Globus pallidus (tissue), 1 donor: ENCODE data around the gene ZNF609.

Experiments
- DNase-seq: peaks from one replicate; pipeline ENCODE4 v3.0.0-alpha.2; 2015; ENCODE audit warnings: low spot score

Gene ZNF609

DNA sequence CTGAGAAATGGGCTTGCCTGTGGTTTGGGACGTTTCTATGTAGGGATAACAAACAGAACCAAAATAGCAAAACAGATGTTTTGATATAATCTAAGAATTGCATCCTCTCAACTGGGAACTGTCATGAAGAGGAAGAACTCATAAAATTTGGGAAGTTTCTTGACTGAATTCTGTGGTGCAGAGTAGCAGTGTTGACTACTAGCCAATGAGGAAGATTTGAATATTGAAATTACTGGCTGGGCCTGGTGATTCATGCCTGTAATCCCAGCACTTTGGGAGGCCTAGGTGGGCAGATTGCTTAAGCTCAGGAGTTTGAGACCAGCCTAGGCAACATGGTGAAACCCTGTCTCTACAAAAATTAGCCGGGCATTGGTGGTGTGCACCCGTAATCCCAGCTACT is 42.2 kb downstream of the ZNF609 start:
- DNase-seq = no peak

DNA sequence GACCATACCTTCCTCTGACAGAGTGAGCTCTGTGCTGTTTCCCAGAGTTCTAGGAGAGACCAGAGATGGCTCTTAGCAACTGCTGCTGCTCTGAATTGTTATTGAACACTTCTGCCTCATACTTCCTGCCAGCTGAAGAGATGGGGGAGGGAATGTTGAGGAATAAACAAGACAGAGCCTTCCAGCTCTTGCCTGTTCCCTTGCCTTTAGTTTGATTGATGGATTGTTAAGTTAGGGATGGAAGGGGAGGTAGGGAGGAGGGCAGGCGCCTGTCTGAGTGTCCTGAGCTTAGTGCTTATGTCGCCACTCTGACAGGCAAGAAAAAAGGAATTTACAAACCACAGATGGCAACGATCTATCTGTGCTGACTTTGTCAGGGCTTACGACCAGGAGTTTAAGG is 42.8 kb downstream of the ZNF609 start:
- DNase-seq = peak; percentile 63

DNA sequence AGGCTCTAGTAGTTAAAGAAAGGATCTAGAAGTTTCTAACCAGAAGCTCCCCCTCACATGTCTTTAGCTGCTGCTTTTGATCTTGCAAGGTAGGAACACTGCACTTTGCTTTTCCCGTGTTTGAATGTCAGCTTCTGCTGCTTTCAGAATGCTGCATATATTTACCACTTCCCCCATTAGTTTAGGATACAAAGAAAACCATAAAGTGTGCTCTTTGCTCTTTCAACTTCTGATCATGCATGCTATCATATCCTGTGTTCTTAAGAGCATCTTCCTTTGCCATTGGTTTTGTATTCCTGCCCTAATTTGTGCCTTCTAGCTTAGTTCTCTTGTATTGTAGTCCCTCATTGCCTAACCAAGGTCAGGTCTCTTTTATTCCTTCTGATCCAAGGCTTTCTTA is 43.3 kb downstream of the ZNF609 start:
- no peak for DNase-seq

DNA sequence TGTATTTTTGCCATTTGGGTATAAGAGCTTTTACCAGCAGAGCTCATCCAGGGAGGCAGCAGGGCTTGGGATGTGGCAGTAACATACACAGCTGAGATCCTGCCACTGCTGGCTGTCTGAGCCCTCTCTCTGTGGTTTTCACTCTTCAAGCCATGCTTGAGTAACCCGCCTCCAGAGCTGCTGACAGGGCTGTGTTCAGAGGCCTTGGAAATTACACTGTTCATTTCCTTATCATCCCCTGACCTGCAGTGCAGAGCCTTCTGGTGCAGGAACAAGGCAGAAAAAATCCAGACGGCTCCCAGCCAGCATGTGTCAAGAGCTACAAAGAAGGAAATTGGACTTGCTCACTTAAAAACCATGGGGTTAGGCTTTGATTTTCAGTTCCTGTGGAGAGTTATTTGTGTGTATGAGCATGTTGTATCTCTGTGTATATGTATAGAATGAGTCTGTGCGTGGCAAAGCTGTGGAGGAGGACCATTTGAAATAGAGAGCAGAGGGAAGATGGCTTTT is 47.0 kb downstream of the ZNF609 start:
- DNase-seq = peak; percentile 72

DNA sequence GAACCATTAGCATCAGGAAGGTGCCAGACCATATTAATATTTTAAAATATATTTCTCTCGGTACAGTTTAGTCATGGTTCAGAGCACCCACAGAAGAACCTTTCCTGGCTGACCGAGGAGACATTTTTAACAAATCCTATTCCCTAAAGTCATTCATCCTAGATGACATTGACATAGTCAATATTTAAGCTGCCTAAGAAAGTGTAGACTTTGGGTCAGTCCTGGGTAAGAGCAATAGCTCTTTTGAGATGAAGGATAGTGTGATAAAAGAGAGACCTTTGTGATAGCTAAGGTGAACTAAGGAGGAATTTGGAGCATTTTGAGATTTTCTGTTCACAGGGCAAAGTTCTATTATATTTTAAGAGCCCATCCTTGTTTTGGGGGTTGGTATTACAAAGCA is 47.5 kb downstream of the ZNF609 start:
- DNase-seq = no peak

DNA sequence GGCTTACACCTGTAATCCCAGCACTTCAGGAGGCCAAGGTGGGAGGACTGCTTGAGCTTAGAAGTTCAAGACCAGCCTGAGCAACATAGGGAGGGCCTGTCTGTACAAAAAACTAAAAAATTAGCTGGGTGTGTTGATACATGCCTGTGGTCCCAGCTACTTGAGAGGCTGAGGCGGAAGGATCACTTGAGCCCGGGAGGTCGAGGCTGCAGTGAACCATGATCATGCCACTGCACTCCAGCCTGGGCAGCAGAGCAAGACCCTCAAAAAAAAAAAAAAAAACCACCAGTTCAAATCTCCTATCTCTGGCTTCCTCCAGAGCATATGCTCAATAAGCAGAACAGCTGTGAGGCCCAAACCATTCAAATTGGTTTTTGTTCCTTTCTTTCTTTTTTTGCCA is 53.4 kb downstream of the ZNF609 start:
- DNase-seq = no peak

- DNase-seq = no peak
Observed at GRCh38 chr15:64515196-64515595, 54.8 kb downstream of the ZNF609 start.

DNA sequence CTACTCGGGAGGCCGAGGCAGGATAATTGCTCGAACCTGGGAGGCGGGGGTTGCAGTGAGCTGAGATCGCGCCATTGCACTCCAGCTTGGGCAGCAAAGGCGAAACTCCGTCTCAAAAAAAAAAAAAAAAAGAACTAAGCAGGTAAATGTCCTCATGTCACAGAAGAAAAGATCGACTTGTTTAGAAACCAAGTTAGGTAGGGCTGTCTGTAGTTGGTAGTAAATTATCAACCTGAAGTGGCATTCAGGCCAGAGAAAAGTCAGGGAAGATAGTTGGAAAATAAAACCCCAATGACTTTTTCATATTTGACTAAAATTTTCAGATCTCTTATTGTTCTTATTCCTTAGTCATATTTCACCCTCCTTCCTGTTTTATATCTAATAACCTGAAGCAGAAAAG is 55.4 kb downstream of the ZNF609 start:
- no peak for DNase-seq

DNA sequence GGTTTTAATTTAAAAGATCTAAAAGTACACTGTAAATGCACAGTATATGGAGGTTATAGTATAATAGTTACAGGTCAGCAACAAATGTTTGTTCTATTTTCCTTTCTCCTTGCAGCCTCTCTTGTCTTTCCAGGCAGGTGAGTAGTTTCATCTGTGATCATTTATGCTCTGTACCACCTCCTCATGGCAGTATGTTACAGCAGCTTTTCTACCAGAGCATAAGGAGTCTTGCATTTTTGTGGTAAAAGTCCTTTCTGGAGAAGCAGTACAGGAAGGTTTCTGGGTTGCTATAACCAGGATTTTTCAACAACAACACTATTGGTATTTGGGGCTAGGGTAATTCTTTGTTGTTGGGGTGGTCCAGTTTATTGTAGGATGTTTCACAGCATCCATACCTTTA is 59.5 kb downstream of the ZNF609 start:
- DNase-seq = no peak

DNA sequence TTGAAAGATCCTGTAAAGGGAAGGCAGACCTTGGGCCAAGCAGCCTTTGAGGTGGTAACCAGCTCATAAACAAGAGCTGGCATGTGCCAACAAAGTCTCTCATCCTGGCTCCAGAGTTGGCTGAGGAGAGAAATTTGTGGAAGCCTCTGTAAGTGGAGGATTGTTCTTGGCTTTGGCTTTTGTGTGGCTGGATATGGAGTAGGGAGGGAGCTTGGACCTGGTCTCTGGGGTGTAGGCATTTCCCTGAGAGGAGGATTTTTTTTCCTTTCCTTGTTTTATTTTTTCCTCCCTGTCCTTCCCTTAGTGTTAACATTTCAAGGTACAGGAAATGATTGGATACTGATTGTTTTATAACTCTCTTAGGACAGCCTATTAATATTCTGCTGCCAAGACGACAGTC is 60.8 kb downstream of the ZNF609 start:
- peak; percentile 72 for DNase-seq

DNA sequence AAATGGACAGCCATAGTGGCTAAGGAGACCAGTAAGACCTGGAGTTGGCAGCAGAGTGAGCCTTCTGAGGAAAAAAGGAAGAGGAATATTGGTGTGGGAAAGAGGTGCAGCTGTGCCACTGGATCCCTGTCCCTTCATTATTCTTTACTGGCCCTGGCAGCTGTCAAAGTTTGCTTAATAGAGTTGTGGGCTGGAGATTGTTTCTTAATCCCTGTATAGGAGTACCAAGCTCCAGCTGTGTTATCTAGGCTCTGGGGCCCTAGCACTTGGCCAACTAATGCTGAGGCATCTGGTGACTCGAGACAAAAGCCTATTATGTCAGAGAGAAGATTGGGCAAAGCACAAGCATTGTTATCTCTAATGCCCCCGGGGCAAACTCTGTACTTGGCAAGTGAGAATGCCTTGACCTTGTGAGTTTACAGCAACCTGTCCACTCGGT is 61.4 kb downstream of the ZNF609 start:
- peak; percentile 96 for DNase-seq

GRCh38 chr15:64522226-64522823 is 61.9 kb downstream of the ZNF609 start:
- peak; percentile 64 for DNase-seq

DNA sequence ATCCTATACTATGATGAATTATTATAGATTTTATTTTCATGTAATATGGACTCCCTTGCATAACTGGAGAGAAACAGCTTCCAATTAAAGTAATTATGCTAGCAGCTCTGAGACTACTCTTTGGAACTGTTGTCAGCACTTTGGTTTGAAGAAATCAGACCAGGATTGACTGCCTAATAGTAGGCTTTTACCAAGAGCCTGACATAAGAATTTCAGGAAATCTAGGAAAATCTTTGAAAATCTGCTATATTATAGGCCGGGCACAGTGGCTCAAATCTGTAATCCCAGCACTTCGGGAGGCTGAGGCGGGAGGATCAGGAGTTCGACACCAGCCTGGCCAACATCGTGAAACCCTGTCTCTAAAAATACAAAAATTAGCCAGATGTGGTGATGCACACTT is 62.9 kb downstream of the ZNF609 start:
- DNase-seq = no peak

GRCh38 chr15:64524778-64525177 is 64.4 kb downstream of the ZNF609 start:
- no peak for DNase-seq

DNA sequence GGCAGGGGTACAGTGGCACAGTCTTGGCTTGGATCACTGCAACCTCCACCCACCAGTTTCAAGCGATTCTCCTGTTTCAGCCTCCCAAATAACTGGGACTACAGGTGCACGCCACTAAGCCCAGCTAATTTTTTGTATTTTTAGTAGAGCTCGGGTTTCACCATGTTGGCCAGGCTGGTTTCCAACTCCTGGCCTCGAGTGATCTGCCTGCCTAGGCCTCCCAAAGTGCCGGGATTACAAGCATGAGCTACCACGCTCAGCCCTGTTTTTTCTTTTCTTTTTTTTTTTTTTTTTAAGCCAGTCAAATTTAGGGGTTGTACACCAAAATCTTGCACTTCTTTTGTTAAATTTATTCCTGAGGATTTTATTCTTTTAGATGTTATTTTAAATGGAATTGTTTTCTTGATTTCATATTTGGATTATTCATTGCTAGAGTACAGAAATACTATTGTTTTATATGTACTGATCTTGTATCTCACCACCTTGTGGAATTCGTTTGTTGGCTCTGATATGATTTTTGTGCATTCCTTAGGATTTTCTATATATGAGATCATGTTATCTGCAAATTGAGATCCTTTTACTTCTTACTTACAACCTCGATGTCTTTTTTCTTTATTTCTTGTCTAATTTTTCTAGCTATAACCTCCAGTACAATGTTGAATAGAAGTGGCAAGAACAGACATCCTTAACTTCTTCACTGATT is 65.6 kb downstream of the ZNF609 start:
- DNase-seq = no peak

DNA sequence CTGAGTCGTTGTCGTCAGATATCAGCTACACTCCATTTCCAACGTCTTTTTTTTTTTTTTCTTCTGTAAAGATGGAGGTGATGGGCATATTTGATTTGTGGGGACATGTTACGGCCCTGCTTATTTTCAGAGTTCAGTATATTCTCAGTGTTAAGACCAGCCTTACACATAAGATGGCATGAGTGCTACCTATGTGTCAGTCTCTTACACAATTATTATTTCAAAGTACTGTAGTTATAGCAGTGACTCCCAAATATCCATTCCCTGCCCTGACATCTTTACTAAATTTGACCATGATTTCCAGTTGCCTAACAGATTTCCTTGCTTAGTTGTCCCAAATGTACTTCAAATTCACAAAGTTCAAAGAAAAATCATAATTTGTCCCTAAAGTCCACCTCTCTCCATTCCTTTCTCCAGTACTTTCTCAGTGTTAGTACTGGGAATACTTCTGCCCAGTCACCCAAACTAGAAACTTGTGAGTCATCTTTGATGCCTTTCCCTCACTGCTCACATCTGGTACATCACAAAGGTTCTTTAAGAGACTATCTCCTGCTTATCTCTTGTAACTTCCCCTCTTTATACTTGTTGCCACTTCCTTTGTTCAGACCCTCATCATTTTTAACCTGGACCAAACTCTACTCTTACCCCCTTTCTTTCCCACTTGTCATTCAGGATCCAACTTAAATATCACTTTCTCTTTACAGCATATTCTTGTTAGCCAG is 67.0 kb downstream of the ZNF609 start:
- DNase-seq = no peak

DNA sequence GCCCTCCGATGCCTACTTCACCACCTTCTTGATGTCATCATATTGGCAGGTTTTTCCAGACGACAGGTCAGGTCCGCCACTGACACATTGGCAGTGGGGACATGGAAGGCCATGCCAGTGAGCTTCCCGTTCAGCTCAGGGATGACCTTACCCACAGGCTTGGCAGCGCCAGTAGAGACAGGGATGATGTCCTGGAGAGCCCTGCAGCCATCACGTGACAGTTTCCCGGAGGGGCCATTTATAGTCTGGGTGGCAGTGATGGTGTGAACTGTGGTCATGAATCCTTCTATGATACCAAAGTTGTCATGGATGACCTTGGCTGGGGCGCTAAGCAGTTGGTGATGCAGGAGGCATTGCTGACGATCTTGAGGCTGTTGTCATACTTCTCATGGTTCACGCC is 68.5 kb downstream of the ZNF609 start:
- DNase-seq = no peak

GRCh38 chr15:64530472-64530871 is 70.1 kb downstream of the ZNF609 start:
- DNase-seq = no peak

GRCh38 chr15:64530918-64531317 is 70.5 kb downstream of the ZNF609 start:
- no peak for DNase-seq

DNA sequence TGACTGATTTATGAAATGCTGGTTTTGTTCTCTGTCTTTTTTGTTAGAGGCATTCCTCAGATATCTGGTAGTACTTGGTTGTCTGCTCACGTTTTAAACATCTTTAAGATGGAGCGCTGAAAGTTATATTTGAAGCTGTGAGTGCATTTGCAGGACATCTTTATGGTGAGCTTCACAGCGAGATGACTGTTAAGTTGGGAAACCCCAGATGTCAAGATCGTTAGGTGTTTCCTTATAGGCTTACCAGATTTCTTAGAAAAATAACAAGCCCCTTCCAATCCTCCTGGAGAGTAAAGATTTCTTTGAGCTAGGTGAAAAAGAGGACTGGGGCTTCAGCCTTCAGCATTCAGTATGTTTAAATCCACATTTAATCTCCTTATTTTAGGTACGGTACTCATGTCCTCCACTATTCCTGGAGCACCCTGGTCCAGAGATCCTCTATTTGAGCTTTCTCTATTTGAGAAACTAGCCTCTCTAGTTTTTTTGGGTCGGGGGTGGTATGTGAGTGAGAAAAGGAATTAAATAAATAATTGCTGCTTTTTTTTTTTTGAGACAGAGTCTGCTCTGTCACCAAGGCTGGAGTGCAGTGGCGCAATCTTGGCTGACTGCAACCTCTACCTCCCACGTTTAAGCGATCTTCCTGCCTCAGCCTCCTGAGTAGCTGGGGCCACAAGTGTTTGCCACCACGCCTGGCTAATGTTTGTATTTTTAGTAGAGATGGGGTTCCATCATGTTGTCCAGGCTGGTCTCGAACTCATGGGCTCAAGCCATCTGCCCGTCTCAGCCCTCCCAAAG is 72.3 kb downstream of the ZNF609 start:
- DNase-seq = no peak

DNA sequence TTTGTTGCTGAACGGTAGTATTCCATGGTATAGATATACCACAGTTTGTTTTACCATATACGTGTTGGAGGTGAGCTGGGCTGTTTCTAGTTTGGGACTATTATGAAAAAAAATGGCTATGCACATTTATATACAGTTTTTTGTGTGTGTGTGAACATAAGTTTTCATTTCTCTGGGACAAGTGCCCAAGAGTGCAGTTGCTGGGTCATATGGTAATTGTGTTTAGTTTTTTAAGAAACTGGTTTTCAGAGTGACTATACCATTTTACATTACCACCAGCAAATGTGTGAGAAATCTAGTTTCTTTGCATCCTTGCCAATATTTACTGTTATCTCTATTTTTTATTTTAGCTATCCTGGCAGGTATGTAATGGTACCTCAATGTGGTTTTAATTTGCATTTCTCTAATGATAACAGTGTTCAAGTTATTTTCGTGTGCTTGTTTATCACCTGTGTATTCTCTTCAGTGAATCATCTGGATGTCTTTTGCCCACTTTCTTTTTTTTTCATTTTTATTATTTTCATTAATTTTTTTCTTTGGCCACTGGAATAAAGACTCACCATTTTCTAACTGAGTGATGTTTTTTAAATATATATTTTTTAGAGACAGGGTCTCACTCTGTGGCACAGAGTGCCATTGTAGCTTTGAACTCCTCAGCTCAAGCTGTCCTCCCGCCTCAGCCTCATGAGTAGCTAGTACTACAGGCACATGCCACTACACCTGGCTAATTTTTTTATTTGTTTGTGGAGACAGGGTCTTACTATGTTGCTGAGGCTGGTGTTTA is 75.3 kb downstream of the ZNF609 start:
- DNase-seq = no peak
